Mesangial cell (primary cell): Measurements from ENCODE around the gene ELAVL3. TPM values are rescaled to one million over a fixed set of nuclear protein-coding genes. Genes with fewer than 3 reads are reported as not detected.

ENCODE experiments used
- total RNA-seq: library from RNA; depleted of rRNA; stranded (reverse); fragments of >200 nt; gene quantifications from 2 replicates; pipeline ENCODE4 v1.2.3, GENCODE V29; 2015

The ELAVL3 gene
- under 0.01 TPM in 1 of 2 replicates, not detected in the other for total RNA-seq

GRCh38 chr19:11480715-11481533 lies at the start of gene ELAVL3:
Gene ELAVL3, minus strand, starts transcription at chr19:11481046. Its CDS starts 438 bp downstream, at chr19:11480608.

GRCh38 chr19:11528551-11529341 lies 47.9 kb upstream of the ELAVL3 start, which contains the start of gene ECSIT:
Gene ECSIT, minus strand, starts transcription at chr19:11529134. Its CDS starts 9,964 bp downstream, at chr19:11519170.

GRCh38 chr19:11505504-11506100 lies 24.8 kb upstream of the ELAVL3 start, which contains the start of gene ZNF653:
Gene ZNF653, minus strand, starts transcription at chr19:11505839. Its CDS starts 53 bp downstream, at chr19:11505786.

GRCh38 chr19:11435057-11435832 lies 45.6 kb downstream of the ELAVL3 start, which contains the start of the genes ODAD3 and PRKCSH:
Gene ODAD3, minus strand, starts transcription at chr19:11435121. Its CDS starts 105 bp downstream, at chr19:11435016.
Gene PRKCSH, plus strand, starts transcription at chr19:11435635. Its CDS starts 483 bp downstream, at chr19:11436118.

GRCh38 chr19:11418549-11419506 lies 62.0 kb downstream of the ELAVL3 start, which contains the start of gene RGL3:
Gene RGL3, minus strand, starts transcription at chr19:11419314. Its CDS starts 36 bp downstream, at chr19:11419278.

Other genes starting within 250 kb of the ELAVL3 start
- gene ANGPTL8, start 241.4 kb downstream of the ELAVL3 start, total RNA-seq, result not detected in 2 replicates
- gene DOCK6, start 218.5 kb downstream of the ELAVL3 start, total RNA-seq, result 18.7 and 52.5 TPM in 2 replicates
- gene TSPAN16, start 184.9 kb downstream of the ELAVL3 start, total RNA-seq, result not detected in 2 replicates
- 6.2 and 13.3 TPM in 2 replicates for gene RAB3D, start 141.4 kb downstream of the ELAVL3 start, total RNA-seq
- gene TMEM205, start 134.8 kb downstream of the ELAVL3 start, total RNA-seq, result 215 and 295 TPM in 2 replicates
- gene CCDC159, start 134.5 kb downstream of the ELAVL3 start, total RNA-seq, result 4.4 and 9.5 TPM in 2 replicates
- gene PLPPR2, start 125.6 kb downstream of the ELAVL3 start, total RNA-seq, result 6.2 and 18.5 TPM in 2 replicates
- 1.6 and 4.2 TPM in 2 replicates for gene SWSAP1, start 106.4 kb downstream of the ELAVL3 start, total RNA-seq
- 4.9 and 10.9 TPM in 2 replicates for gene EPOR, start 96.7 kb downstream of the ELAVL3 start, total RNA-seq
- 0.16 and 1.0 TPM in 2 replicates for gene RGL3, start 61.7 kb downstream of the ELAVL3 start, total RNA-seq
- gene ODAD3, start 45.9 kb downstream of the ELAVL3 start, total RNA-seq, result 0.16 TPM in 1 of 2 replicates, not detected in the other
- 208 and 334 TPM in 2 replicates for gene PRKCSH, start 45.4 kb downstream of the ELAVL3 start, total RNA-seq
- 6.1 and 6.4 TPM in 2 replicates for gene ZNF653, start 24.8 kb upstream of the ELAVL3 start, total RNA-seq
- 52.4 and 69.1 TPM in 2 replicates for gene ECSIT, start 48.1 kb upstream of the ELAVL3 start, total RNA-seq
- 54.9 and 84.6 TPM in 2 replicates for gene CNN1, start 57.8 kb upstream of the ELAVL3 start, total RNA-seq
- gene ELOF1, start 78.2 kb upstream of the ELAVL3 start, total RNA-seq, result 52.6 and 79.0 TPM in 2 replicates
- gene ACP5, start 96.6 kb upstream of the ELAVL3 start, total RNA-seq, result 1.1 and 17.5 TPM in 2 replicates
- gene ZNF627, start 116.4 kb upstream of the ELAVL3 start, total RNA-seq, result 10.3 and 11.0 TPM in 2 replicates